ENCODE data around the gene AFF4.
"Not testable (repeated sequence)": the region's sequence is repeated elsewhere in the genome, so short reads cannot be mapped to it uniquely, and the experiment has no call there.

The AFF4 gene

DNA sequence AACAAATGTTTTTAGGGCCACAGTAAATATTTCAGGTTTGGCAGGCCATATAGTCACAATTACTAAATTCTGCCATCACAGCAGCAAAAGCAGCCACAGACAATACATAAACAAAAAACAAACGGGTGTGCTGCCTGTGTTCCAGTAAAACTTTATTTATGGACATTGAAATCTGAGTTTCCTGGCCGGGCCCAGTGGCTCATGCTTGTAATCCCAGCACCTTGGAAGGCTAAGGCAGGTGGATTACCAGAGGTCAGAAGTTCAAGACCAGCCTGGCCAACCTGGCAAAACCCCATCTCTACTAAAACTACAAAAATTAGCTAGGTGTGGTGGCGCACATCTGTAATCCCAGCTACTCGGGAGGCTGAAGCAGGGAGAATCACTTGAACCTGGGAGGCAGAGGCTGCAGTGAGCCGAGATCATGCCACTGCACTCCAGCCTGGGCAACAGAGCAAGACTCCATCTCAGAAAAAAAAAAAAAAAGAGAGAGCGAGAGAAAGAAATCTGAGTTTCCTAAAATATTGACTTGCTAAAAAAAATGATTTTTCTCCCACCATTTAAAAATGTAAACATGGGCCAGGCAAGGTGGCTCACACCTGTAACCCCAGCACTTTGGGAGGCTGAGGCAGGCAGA lies 7.2 kb downstream of the AFF4 start:
- not testable (repeated sequence) for DNase-seq (ENCODE audit: low read depth in 2 of 2)

DNA sequence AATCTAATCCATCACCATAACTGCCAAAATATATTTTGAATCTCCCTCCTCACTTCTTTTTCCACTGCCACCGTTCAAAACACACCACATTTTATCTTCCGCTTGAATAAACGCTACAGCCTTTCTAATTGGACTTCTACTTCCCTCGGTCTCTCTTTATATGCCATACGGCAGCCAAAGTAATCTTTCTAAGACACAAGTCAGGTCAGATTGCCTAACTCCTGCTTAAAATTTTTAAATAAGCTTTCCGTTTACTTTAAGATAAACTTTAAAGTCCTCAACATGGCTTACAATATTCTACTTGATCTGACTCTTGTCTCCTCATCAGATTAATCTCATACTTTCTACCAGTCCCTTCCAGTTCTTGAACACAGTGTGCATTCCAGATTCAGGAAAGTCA lies 9.7 kb downstream of the AFF4 start:
- DNase-seq (ENCODE audit: low read depth in 2 of 2) = no peak

DNA sequence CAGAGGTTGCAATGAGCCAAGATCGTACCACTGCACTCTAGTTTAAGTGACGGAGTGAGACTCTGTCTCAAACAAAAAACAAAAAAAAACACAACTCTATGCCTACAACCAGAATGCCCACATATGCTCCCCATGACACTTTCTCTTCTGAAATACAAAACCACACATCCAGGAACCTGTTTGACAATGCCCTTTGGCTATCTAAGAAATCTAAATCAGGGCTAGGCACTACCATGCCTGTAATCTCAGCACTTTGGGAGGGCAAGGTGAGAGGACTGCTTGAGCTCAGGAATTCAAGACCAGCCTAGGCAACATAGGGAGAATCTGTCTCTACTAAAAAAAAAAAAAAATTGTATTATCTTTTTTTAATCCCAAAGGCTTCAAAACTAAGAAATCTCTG lies 10.6 kb downstream of the AFF4 start:
- DNase-seq (ENCODE audit: low read depth in 2 of 2) = no peak

DNA sequence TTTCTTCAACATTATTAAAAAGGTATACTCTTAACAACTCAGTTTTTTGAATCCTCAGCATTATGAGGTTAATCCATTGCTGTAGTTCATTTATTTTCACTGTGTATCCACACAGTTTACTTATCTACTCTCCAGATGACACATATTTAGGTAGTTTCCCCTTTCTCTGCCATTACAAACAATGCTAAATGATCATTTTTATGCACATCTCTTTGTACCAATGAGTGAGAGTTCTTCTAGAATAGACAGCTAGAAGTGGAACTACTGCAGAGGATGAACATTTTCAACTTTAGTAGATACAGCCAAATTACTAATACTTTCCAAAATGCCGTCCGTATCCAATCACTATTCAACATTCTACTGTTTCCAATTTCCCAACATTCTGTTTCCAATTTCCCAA lies 11.5 kb downstream of the AFF4 start:
- DNase-seq (ENCODE audit: low read depth in 2 of 2) = no peak

DNA sequence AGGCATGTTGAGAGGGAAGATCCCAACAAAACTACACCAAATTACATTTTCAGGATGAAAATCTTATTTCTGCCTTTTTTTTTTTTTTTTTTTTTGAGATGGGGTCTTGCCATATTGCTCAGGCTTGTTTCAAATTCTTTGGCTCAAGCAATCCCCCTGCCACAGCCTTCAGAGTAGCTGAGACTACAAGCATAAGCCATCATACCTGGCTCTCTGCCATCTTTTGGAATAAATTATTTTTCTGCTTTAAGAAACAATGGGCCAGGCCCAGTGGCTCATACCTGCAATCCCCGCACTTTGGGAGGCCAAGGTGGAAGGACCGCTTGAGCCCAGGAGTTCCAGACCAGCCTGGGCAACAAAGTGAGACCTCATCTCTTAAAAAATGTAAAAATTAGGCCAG lies 14.3 kb downstream of the AFF4 start:
- DNase-seq (ENCODE audit: low read depth in 2 of 2) = no peak

DNA sequence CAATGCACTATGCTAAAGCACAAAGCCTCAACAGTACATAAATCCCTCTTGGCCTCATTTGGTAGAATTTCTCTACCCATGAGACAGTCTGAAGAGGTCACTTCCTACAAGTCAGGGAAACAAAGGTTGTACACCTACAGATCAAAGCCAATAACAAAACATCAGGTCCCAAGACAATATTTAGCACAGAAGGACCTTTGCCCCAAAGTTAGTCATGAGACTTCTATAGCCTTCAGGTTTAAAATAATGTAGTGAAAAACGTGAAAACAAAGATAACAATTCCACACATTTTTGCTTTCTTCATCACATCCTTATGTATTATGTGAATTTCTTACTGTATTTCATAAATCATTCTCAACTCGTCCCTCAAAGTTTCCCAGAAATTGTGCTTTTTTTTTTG lies 15.8 kb downstream of the AFF4 start:
- no peak for DNase-seq (ENCODE audit: low read depth in 2 of 2)

DNA sequence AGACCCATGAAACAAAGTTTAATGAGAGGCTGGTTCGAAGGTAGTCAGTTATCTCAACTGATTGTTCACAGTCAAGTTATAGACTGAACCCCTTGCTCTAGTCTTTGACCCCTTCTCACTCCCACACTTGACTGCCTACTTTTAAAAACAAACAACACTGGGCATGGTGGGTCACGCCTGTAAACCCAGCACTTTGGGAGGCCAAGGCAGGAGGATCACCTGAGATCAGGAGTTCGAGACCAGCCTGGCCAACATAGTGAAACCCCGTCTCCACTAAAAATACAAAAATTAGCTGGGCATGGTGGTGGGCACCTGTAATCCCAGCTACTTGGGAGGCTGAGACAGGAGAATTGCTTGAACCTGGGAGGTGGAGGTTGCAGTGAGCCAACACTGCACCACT lies 18.1 kb downstream of the AFF4 start:
- DNase-seq (ENCODE audit: low read depth in 2 of 2) = not testable (repeated sequence)

DNA sequence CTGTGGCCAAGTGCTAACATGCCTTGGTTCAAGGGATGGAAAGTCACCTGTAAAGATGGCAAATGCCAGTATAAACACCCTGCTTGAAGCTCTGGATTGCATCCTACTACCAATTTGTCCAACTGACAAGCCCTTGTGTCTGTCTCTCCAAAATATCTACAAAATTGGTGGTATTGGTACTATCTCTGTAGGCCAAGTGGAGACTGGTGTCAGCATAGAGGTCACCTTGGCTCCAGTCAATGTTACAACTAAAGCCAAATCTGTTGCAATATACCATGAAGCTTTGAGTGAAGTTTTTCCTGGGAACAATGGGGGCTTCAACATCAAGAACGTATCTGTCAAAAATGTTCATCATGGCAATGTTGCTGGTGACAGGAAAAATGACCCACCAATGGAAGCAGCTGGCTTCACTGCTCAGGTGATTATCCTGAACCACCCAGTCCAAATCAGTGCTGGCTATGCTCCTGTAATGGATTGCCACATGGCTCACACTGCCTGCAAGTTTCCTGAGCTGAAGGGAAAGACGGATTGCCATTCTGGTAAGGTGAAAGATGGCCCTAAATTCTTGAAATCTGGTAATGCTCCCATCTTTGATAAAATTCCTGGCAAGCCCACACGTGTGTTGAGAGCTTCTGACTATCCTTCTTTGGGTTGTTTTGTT lies 19.9 kb downstream of the AFF4 start:
- DNase-seq (ENCODE audit: low read depth in 2 of 2) = no peak

DNA sequence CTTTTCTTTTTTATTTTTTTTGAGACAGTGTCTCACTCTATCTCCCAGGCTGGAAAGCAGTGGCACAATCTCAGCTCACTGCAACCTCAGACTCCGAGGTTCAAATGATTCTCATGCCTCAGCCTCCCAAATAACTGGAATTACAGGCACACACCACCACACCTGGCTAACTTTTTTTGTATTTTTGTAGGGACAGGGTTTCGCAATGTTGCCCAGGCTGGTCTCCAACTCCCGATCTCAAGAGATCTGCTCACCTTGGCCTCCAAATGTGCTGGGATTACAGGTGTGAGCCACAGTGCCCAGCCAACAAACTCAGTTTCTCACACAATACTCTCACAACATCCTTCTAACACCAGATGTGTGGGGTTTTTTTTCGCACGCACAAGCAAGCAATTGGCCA lies 22.1 kb downstream of the AFF4 start:
- no peak for DNase-seq (ENCODE audit: low read depth in 2 of 2)

DNA sequence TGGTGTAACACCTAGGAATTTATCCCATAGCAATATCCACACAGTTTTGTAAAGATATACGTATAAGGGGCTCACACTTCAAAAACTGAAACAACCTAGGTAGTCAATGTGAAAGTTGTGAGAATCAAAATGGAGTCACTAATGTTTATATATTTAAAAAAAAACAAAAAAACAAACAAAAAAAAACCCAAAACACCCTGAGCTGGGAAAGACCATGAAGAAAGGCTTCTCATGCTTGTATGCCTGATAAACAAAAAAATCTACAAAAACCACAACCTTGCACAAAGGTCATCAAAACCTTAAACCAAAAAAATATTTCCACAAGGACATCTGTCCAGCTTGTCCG lies 35.4 kb downstream of the AFF4 start:
- DNase-seq (ENCODE audit: low read depth in 2 of 2) = no peak

DNA sequence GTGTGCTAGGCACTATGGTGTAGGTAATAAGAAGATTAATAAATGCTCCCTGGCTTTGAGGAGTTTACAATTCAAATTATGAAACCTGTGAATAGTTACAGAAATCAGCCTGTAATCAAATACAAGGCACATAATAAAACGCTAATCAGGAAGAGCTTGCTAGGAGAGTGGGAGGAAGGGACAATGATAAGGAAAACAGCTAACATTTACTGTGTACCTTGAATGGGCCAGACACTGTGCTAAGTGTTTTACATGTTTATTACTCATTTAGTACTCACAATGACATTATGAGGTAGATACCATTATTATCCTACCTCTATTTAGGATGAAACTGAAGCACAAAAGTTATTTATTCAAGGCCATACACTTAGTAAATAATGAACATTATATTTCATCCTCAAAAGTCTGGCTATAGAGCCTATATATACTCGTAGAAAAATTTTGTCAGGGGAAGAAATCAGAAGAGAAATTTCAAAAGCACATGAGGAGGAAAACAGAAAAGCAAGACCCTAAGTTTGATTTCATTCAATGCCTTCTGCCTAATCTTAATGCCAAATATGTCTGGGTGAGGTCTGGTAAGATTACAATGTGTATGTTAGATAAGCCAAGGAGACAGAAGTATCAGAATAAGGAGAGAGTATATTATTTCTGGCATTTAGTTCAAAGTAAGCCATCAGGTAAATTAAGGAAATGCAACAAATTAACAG lies 35.9 kb downstream of the AFF4 start:
- DNase-seq (ENCODE audit: low read depth in 2 of 2) = no peak

DNA sequence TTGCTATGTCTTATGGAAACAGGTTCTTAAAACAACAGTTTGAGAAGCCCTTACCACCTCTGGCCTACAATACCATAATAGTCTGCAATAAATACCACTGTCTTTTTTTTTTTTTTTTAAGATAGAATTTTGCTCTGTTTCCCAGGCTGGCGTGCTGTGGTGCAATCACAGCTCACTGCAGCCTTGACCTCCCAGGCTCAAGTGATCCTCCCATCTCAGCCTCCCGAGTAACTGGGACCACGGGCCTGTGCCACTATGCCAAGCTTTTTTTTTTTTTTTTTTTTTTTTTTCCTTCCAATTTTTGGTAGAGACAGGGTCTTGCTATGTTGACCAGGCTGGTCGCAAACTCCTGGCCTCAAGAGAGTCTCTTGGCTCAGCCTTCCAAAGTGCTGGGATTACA lies 37.0 kb downstream of the AFF4 start:
- DNase-seq (ENCODE audit: low read depth in 2 of 2) = no peak

DNA sequence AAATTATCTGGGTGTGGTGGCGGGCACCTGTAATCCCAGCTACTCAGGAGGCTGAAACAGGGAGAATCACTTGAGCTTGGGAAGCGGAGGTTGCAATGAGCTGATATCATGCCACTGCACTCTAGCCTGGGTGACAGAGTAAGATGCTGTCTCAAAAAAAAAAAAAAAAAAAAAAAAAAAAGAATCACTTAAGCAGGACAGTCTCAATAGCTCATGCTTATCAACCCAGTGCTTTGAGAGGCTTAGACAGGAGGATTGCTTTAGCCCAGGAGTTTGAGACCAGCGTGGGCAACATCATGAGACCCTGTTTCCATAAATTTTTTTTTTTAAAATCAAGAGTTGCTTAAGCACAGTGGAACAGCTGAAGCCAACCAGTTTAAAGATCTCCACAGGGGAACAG lies 47.3 kb downstream of the AFF4 start:
- DNase-seq (ENCODE audit: low read depth in 2 of 2) = no peak

DNA sequence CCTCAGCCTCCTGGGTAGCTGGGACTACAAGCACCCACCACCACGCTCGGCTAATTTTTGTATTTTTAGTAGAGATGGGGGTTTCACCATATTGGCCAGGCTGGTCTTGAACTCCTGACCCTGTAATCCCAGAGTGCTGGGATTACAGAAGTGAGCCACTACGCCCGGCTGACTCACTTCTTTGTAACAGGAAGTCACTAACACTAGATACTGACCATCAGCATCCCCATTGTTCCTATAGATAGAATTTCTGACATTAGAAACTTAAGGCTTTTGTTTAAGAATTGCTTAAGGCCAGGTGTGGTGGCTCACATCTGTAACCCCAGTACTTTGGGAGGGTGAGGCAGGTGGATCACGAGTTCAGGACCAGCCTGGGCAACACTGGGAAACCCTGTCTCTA lies 47.8 kb downstream of the AFF4 start:
- no peak for DNase-seq (ENCODE audit: low read depth in 2 of 2)

DNA sequence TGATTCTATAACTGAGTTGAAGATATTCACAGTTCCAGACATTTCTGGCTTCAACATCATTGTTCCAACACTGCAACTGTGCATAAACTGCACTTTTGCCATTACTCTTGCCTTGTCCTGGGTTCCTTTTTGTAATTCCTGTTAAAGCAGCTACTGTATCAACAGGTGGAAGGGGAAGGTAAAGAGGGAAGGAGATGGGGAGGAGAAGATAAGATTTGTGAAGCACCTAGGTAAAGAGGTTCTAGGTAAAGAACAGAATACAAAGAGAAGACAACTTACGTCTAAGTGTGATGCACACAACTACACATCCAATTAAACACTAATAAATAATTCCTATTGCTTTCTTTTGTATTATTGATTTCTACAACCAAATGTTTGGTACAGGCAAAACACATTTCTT lies 53.7 kb downstream of the AFF4 start:
- no peak for DNase-seq (ENCODE audit: low read depth in 2 of 2)

DNA sequence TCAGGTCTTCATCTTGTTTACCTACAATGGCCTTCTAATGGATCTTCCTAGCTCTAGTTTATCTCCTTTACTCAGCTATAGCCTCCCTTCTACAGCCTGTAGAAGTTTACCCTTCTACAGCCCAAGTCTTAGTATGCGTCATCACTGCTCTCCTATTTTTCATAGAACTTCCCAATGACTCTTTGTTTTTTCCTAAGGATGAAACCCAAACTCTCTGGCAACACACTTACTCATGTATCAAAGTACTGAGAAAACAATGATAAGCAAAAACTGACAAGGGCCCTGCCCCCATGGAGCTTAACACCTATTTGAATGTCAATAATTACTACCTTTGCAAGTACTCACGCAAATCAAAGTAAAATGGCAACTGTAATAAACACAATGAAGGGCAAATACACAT lies 56.3 kb downstream of the AFF4 start:
- DNase-seq (ENCODE audit: low read depth in 2 of 2) = no peak

DNA sequence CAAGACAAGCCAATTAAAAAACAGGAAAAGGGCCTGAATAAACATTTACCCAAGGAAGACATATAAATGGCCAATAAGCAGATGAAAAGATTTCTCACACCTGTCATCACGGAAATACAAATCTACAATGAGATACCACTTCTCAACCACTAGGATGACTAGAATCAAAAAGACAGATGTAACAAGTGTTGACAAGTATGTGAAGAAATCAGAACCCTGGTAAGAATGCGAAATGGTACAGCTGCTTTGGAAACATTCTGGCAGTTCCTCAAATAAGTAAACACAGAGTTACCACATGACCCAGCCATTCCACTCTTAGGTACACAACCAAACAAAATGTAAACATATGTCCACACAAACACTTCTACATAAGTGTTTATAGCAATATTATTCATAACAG lies 57.5 kb downstream of the AFF4 start:
- DNase-seq (ENCODE audit: low read depth in 2 of 2) = no peak

DNA sequence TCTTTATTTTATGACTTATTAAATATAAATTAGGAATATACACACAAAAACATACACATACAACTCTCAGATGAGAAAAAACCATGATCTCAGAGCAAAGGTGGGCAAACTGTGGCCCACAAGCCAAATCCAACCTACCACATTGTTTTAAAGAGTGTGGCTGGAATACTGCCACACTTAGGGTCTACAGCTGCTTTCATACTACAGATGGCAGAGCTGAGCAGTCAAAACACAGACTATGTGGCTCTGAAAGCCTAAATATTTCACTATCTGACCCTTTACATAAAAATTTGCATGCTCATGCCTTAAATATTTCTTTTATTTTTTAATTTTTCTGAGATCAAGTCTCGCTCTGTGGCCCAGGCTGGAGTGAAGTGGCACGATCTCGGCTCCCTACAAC lies 61.7 kb downstream of the AFF4 start:
- no peak for DNase-seq (ENCODE audit: low read depth in 2 of 2)

DNA sequence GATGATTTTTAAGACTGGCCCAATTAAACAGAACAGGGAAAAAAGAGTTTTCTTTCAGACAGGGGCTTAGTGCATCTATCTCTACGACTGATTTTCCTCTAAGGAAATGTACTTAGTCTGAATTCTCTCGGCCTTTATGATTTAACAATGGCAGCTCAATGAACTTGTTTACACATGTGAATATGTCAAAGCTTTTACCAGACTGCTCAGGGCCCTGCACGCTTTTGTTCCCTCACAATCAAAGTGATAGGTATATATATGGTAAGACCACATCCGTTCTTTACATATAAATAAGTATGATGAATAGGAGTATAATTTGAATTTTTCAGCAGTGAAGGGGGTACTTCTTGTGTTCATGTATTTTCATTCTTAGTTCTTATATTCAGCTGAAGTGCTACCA lies 62.4 kb downstream of the AFF4 start:
- no peak for DNase-seq (ENCODE audit: low read depth in 2 of 2)

DNA sequence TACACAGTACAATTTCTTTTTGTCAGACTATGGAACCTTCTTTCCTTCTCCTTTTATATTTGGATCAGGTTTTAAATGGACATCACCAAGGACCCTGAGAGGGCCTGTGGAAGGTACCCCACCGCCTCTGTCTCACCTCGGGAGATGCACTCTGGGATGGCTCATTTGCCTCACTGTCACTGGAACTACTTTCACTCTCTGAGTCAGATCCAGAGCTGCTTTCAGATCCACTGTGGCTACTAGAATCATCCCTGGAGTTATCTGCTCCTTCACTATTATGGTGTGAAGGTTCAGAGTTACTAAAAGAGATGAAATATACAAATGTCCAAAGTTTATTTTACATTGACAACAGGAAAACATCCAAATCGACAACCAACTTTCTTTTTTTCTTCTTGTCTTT lies 65.3 kb downstream of the AFF4 start:
- DNase-seq (ENCODE audit: low read depth in 2 of 2) = no peak

DNA sequence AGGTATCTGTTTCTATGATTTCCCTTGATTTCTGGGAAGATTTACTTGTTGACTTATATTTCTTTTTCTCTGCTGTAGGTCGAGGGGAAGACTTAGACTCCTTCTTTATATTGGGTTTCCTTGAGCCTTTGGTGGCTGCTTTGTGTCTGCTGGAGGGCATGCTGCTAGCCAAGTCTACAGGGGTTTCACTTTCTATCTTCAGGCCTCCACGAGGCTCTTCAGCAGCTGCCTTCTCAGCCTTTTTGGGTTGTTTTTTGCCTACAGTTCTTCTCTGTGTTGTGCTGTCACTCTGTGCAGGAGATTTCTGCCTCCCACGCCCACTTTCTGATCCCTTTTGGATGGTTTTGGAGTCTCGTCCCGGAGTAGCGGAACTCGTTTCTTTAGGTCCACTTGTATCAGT lies 66.7 kb downstream of the AFF4 start:
- no peak for DNase-seq (ENCODE audit: low read depth in 2 of 2)

DNA sequence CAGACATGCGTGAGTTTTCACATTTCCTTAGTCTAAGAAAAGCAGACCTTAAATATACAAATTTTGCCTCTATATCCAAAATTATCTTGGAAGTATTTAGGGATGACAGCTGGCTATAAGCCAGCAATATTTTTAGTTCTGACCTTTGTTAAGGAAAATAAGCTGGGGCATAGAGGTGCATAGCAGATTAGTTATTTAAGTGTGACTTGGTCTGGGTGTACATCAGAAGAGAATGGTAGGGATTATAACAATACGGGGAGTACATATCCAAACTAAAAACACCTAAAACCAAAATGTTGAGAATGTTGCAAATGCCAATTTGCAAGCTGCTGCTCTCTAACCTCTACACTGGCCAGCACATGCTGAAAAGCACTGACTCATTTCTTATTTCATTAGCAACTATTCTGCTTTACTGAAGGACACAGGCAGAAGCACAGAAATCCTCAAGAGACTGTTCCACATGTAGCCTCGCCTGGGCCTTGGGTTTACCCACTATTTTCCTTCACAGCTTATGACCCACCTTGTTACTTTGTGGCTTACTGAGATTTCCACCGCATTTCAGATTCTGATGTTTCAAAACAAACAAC lies 67.6 kb downstream of the AFF4 start:
- no peak for DNase-seq (ENCODE audit: low read depth in 2 of 2)

DNA sequence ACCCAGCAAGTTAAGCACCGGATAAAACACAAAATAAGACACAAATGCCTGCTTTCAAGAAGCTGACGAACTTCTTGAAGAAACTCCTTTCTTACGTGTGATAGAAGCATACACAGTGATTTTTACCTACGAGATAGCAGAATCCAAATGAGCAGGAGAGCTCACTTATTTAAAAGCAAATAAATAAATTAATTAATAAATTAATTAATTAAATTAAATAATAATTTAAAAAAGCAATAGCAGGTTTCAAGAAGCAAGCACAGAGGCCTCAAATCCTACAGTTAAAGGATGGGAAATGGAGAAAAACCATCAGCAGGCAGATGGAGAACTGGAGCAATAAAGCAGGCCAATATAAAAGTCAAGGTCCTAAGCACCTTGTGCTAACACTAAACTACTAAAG lies 72.6 kb downstream of the AFF4 start:
- DNase-seq (ENCODE audit: low read depth in 2 of 2) = no peak

All from stimulated activated CD8-positive, alpha-beta memory T cell treated with anti-CD3 and anti-CD28 coated beads, Interleukin-15, amount 100 ng/mL, for 48 hours (primary cell).